ENCODE data around the gene PLAC8L1. TPM values are rescaled to one million over a fixed set of nuclear protein-coding genes. Genes with fewer than 3 reads are reported as not detected.

Gene PLAC8L1
- total RNA-seq, 1 experiment from 2014 or later = 0.49 TPM

GRCh38 chr5:146101646-146102045, 3.7 kb downstream of the PLAC8L1 start:
- BruUV-seq (replicated peaks) = no TSS peak
- ChIA-PET POLR2A (interaction anchor here (0.5 kb wide), 1 partner anchor 26 kb away, joined by 3 read pairs; no protein-coding TSS in a partner anchor), CTCF (interaction anchor here (0.6 kb wide), 1 partner anchor 1652 kb away, joined by 11 read pairs; no protein-coding TSS in a partner anchor)
- intact Hi-C loops (cut with micrococcal nuclease; ENCODE audit: unreplicated experiment) (no loop called here), in situ Hi-C loops (cut with HindIII; ENCODE audit: low pct_unique_long_range_greater_than_20kb, low sequenced_read_pairs) (no loop called here)
- H3K4me1 ChIP-seq (ENCODE audit: control insufficient read depth, insufficient read depth, low read length) = no peaks in the 10 kb centered on the region
- H3K9me3 ChIP-seq (ENCODE audit: control insufficient read depth, insufficient read depth, low read depth, low read length) = no peaks in the 10 kb centered on the region
- no peaks in the 10 kb centered on the region for H3K27me3 ChIP-seq (ENCODE audit: control insufficient read depth, insufficient read depth, low read length)
- no peak overlapping the region for H3K27ac ChIP-seq (ENCODE audit: low read length)
- H3K36me3 ChIP-seq (ENCODE audit: control insufficient read depth, insufficient read depth, low read length) = no peaks in the 10 kb centered on the region
- ATAC-seq (no peak), DNase-seq (ENCODE audit: low read depth, low spot score) (no peak)
- no peak for TF ChIP-seq TCF7L2 (IDR thresholded peaks at IDR 0.05; ENCODE audit: low read depth, low read length)
- no peak for TF ChIP-seq POLR2AphosphoS5 (IDR thresholded peaks at IDR 0.05; ENCODE audit: low read depth, low read length)
- TF ChIP-seq SIN3A (IDR thresholded peaks at IDR 0.05; ENCODE audit: borderline replicate concordance, insufficient read depth, low read depth, low read length) = no peak
- TF ChIP-seq REST (IDR thresholded peaks at IDR 0.05; ENCODE audit: insufficient read depth in 1 of 2, low read depth in 2 of 2, low read length in 1 of 2) = no peak
- no peak for TF ChIP-seq CTCF (IDR thresholded peaks at IDR 0.05)
- H3K4me3 ChIP-seq (ENCODE audit: low read depth in 2 of 2, low read length in 2 of 2) = no peak overlapping the region

GRCh38 chr5:146098047-146098446, 7.3 kb downstream of the PLAC8L1 start:
- no peaks in the 10 kb centered on the region for H3K27me3 ChIP-seq (ENCODE audit: control insufficient read depth, insufficient read depth, low read length)
- no TSS peak for BruUV-seq (replicated peaks)

More at GRCh38 chr5:146098047-146098446, 7.3 kb downstream of the PLAC8L1 start:
- intact Hi-C loops (cut with micrococcal nuclease; ENCODE audit: unreplicated experiment) (no loop called here), in situ Hi-C loops (cut with HindIII; ENCODE audit: low pct_unique_long_range_greater_than_20kb, low sequenced_read_pairs) (no loop called here)
- ChIA-PET POLR2A (no interaction called here), CTCF (no interaction called here)
- TF ChIP-seq SIN3A (IDR thresholded peaks at IDR 0.05; ENCODE audit: borderline replicate concordance, insufficient read depth, low read depth, low read length) (no peak), POLR2AphosphoS5 (IDR thresholded peaks at IDR 0.05; ENCODE audit: low read depth, low read length) (no peak), CTCF (IDR thresholded peaks at IDR 0.05) (no peak), REST (IDR thresholded peaks at IDR 0.05; ENCODE audit: insufficient read depth in 1 of 2, low read depth in 2 of 2, low read length in 1 of 2) (no peak), TCF7L2 (IDR thresholded peaks at IDR 0.05; ENCODE audit: low read depth, low read length) (no peak)
- Histone ChIP-seq H3K4me3 (ENCODE audit: low read depth in 2 of 2, low read length in 2 of 2) (no peak overlapping the region), H3K36me3 (ENCODE audit: control insufficient read depth, insufficient read depth, low read length) (no peaks in the 10 kb centered on the region), H3K27ac (ENCODE audit: low read length) (no peak overlapping the region), H3K9me3 (ENCODE audit: control insufficient read depth, insufficient read depth, low read depth, low read length) (no peaks in the 10 kb centered on the region), H3K4me1 (ENCODE audit: control insufficient read depth, insufficient read depth, low read length) (no peaks in the 10 kb centered on the region)
- ATAC-seq (no peak), DNase-seq (ENCODE audit: low read depth, low spot score) (no peak)

All from Panc1 (cell line).